Right renal cortex interstitium (tissue), 3 donors: ENCODE results near the gene NADSYN1. TPM values are rescaled to one million over a fixed set of nuclear protein-coding genes. Genes with fewer than 3 reads are reported as not detected.
"Not testable (repeated sequence)": the region's sequence is repeated elsewhere in the genome, so short reads cannot be mapped to it uniquely, and the experiment has no call there.

Experiments
- DNase-seq, 3 donors: peaks; one replicate each; pipeline ENCODE4 v3.0.0-alpha.2; 2013; ENCODE audit warnings: low read depth in 3 of 3, low spot score in 2 of 3
- polyA plus RNA-seq, 3 donors: library from polyadenylated mRNA; unstranded; fragments of 120-200 nt; gene quantifications; one replicate each; pipeline ENCODE4 v1.2.1, GENCODE V29; 2013; ENCODE audit not compliant: insufficient read length in 3 of 3

Gene NADSYN1
- 10 to 100 TPM; 35.3 to 38.3 (median 36.4) TPM for polyA plus RNA-seq

GRCh38 chr11:71453037-71453917 lies at the start of gene NADSYN1:
Gene NADSYN1, plus strand, starts transcription at chr11:71453203. Its CDS starts 94 bp downstream, at chr11:71453297.
- peak; percentile 74 to 88 (median 87) for DNase-seq

- DNase-seq, result no peak
Observed at GRCh38 chr11:71404209-71404608, 48.8 kb upstream of the NADSYN1 start.

GRCh38 chr11:71406681-71407080 lies 46.3 kb upstream of the NADSYN1 start:
- DNase-seq, result no peak

- DNase-seq, result no peak
Observed at GRCh38 chr11:71407356-71407755, 45.6 kb upstream of the NADSYN1 start.

- no peak for DNase-seq
Observed at GRCh38 chr11:71408826-71409225, 44.2 kb upstream of the NADSYN1 start.

- DNase-seq, result no peak
Observed at GRCh38 chr11:71410363-71410966, 42.5 kb upstream of the NADSYN1 start.

- DNase-seq, result no peak
Observed at GRCh38 chr11:71414645-71415044, 38.4 kb upstream of the NADSYN1 start.

- DNase-seq, result no peak
Observed at GRCh38 chr11:71418643-71419042, 34.4 kb upstream of the NADSYN1 start.

- DNase-seq, result peak in 1 of 3 donors; percentile 5
Observed at GRCh38 chr11:71420455-71421241, 32.4 kb upstream of the NADSYN1 start.

- no peak for DNase-seq
Observed at GRCh38 chr11:71421392-71421950, 31.5 kb upstream of the NADSYN1 start.

- not testable (repeated sequence) for DNase-seq
Observed at GRCh38 chr11:71422318-71422717, 30.7 kb upstream of the NADSYN1 start.

GRCh38 chr11:71423181-71423790 lies 29.7 kb upstream of the NADSYN1 start:
- DNase-seq, result no peak

GRCh38 chr11:71425409-71425808 lies 27.6 kb upstream of the NADSYN1 start:
- DNase-seq, result no peak

GRCh38 chr11:71425860-71426259 lies 27.1 kb upstream of the NADSYN1 start:
- no peak for DNase-seq

- no peak for DNase-seq
Observed at GRCh38 chr11:71426413-71426812, 26.6 kb upstream of the NADSYN1 start.

GRCh38 chr11:71428861-71429435 lies 24.1 kb upstream of the NADSYN1 start:
- no peak for DNase-seq

- DNase-seq, result no peak
Observed at GRCh38 chr11:71429701-71430100, 23.3 kb upstream of the NADSYN1 start.

GRCh38 chr11:71430166-71430565 lies 22.8 kb upstream of the NADSYN1 start:
- no peak for DNase-seq

GRCh38 chr11:71431271-71431670 lies 21.7 kb upstream of the NADSYN1 start:
- DNase-seq, result no peak
